Thyroid gland (tissue), 4 donors: ENCODE data around the gene TMEM174. TPM values are rescaled to one million over a fixed set of nuclear protein-coding genes. Genes with fewer than 3 reads are reported as not detected.

Source experiments
- DNase-seq, 2 donors: peaks; one replicate each; pipeline ENCODE4 v3.0.0-alpha.2; 2019
- H3K27ac ChIP-seq, 3 donors: fragments of 200-600 bp; sonication (generic); 1 replicate in 2 of 3; 2 replicates in 1 of 3; pipeline ENCODE4 v1.5.1; 2016 to 2019; ENCODE audit warnings: mild to moderate bottlenecking in 1 of 3, moderate library complexity in 1 of 3
- H3K27me3 ChIP-seq: fragments of 200-600 bp; sonication (generic); one replicate; pipeline ENCODE4 v1.5.1; 2019
- H3K36me3 ChIP-seq, 2 donors: fragments of 200-600 bp; sonication (generic); one replicate each; pipeline ENCODE4 v1.5.1; 2016 to 2019
- H3K4me1 ChIP-seq, 2 donors: fragments of 200-600 bp; sonication (generic); one replicate each; pipeline ENCODE4 v1.5.1; 2017 to 2019
- H3K4me3 ChIP-seq, 3 donors: fragments of 200-600 bp; sonication (generic); replicated peaks in 1 of 3; 1 replicate in 2 of 3; 2 replicates in 1 of 3; pipeline ENCODE4 v1.5.1; 2016; ENCODE audit warnings: mild to moderate bottlenecking in 1 of 3
- H3K9me3 ChIP-seq: fragments of 200-600 bp; sonication (generic); one replicate; pipeline ENCODE4 v1.5.1; 2017
- POLR2A ChIP-seq, 2 donors: fragments of 450-650 bp; IDR thresholded peaks; one replicate each; pipeline ENCODE4 v1.6.1; 2017; ENCODE audit warnings: antibody characterized with exemption in 2 of 2, mild to moderate bottlenecking in 2 of 2, moderate library complexity in 1 of 2
- WGBS, 2 donors: methylation state at CpG; one replicate each; pipeline ENCODE4 v1.1.5; 2017; 5-methylcytosine and 5-hydroxymethylcytosine counted together
- intact Hi-C: fragments of 100-400 bp; cut with DNase I; formaldehyde crosslinking; loops from one replicate; pipeline ENCODE4 v1.15.1; 2023
- total RNA-seq, 4 donors: library from RNA; depleted of rRNA; stranded (reverse); fragments of >200 nt; gene quantifications; one replicate each; pipeline ENCODE4 v1.2.3, GENCODE V29; 2016
- TF ChIP-seq, protein P1 (sequence below), 6 experiments: fragments of 200-600 bp in 3 of 6; fragments of 450-650 bp in 3 of 6; sonication (generic) in 3 of 6; IDR thresholded peaks; one replicate each; pipeline ENCODE4 v1.5.1; 2016 to 2019; ENCODE audit warnings: antibody characterized with exemption in 6 of 6, mild to moderate bottlenecking in 2 of 6, inconsistent platforms in 1 of 6, moderate library complexity in 1 of 6

TMEM174 gene
- total RNA-seq, 4 donors from 2014 or later = 0.22 to 1.5 (median 0.38) TPM; not detected in 1

DNA sequence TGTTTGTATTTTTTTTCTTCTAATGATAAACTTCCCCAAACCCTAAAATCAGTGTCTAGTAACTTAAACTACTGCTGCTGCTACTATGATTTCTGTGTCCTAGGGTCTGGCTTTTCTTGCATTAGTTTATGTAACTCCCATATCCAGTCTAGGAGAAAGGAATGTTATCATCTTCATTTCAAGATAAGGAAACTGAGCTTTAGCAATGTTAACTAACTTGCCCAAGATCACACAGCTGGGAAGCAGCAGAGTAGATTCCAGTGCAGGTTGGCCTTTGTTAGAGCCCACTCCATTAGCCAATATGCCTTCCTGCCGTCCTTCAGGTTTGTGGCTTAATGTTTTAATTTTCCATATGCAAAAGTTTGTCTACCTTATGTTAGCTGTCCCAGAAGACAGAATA lies 42.2 kb upstream of the TMEM174 start:
- no peaks in the 10 kb centered on the region for H3K9me3 ChIP-seq
- H3K27me3 ChIP-seq = no peaks in the 10 kb centered on the region
- TF ChIP-seq, protein P1, sequence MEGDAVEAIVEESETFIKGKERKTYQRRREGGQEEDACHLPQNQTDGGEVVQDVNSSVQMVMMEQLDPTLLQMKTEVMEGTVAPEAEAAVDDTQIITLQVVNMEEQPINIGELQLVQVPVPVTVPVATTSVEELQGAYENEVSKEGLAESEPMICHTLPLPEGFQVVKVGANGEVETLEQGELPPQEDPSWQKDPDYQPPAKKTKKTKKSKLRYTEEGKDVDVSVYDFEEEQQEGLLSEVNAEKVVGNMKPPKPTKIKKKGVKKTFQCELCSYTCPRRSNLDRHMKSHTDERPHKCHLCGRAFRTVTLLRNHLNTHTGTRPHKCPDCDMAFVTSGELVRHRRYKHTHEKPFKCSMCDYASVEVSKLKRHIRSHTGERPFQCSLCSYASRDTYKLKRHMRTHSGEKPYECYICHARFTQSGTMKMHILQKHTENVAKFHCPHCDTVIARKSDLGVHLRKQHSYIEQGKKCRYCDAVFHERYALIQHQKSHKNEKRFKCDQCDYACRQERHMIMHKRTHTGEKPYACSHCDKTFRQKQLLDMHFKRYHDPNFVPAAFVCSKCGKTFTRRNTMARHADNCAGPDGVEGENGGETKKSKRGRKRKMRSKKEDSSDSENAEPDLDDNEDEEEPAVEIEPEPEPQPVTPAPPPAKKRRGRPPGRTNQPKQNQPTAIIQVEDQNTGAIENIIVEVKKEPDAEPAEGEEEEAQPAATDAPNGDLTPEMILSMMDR (IDR thresholded peaks at IDR 0.05) = no peak
- TF ChIP-seq POLR2A (IDR thresholded peaks at IDR 0.05) = no peak
- no peak overlapping the region for H3K4me3 ChIP-seq
- H3K4me1 ChIP-seq = peaks cover 6 to 7% of the 10 kb centered on the region in 2 donors
- 85 to 89% methylated on average over 1 of the region's 1 CpG for WGBS, 2 donors
- peaks cover 0 to 13% of the 10 kb centered on the region in 2 donors for H3K36me3 ChIP-seq
- intact Hi-C loops = no loop called here
- H3K27ac ChIP-seq = no peak overlapping the region
- DNase-seq = no peak

DNA sequence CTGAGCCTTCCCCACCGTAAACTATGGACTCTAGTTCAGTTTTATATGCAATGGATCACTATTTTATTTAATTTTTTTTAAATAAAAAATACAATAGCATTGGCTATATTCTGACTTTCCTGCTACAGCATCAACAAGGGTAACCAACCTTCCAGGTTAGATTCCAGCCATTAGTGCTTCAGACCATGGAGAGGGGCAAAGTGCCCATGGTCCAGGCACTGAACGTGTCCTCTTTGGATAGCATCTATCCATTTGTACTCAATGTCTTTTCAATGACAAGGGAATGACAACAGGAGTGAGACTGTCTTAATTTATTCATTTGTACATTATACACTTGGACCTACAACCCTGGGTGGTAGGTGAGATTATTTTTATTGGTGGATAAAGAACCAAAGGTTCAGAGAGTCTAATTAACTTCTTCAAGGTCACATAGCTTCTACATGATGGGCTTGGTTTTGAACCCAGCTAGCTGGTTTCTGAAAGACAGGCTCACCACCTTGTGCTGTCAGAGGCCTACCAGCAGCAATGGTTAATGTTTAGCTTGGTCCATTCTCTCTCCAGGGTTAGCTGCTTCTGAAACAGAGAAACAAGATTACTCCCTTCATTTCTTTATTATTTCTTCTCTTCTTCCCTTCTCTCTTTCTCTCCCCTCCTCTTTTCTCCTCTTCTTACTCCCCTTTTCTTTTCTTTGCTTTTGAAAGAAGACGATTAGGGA lies 41.1 kb upstream of the TMEM174 start:
- Histone ChIP-seq H3K4me3 (no peak overlapping the region), H3K27ac (no peak overlapping the region), H3K36me3 (peaks cover 0 to 13% of the 10 kb centered on the region in 2 donors), H3K4me1 (peaks cover 12 to 15% of the 10 kb centered on the region in 2 donors), H3K9me3 (no peaks in the 10 kb centered on the region), H3K27me3 (no peaks in the 10 kb centered on the region)
- TF ChIP-seq POLR2A (IDR thresholded peaks at IDR 0.05) = no peak
- TF ChIP-seq, protein P1 (IDR thresholded peaks at IDR 0.05) = no peak
- DNase-seq = no peak
- intact Hi-C loops = no loop called here
- WGBS, 2 donors = 83 to 90% methylated on average over 3 of the region's 3 CpGs

DNA sequence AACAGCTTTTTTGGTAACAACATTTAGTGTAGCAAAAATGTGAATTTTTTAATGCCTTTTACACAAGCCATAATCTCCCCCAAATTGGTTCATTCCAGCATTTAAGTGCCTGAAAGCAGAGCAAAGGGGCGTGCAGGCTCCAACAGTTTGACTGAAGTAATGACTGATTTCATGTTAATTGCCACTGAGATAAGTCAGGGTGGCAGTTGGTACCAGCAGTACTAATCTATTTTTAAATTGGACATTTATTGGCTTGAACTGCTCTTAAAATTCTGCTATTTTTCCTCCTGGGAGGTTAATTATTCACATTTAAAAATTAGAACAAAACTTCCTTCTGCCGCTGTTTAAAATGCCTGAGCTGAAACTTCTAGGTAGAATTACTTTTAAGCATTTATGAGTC lies 40.2 kb upstream of the TMEM174 start:
- no peak for DNase-seq
- no peaks in the 10 kb centered on the region for H3K9me3 ChIP-seq
- TF ChIP-seq, protein P1 (IDR thresholded peaks at IDR 0.05) = no peak
- peaks cover 0 to 13% of the 10 kb centered on the region in 2 donors for H3K36me3 ChIP-seq
- H3K4me1 ChIP-seq = peaks cover 15 to 24% of the 10 kb centered on the region in 2 donors
- WGBS, 2 donors = 92 to 94% methylated on average over 2 of the region's 2 CpGs
- intact Hi-C loops = no loop called here
- no peak overlapping the region for H3K4me3 ChIP-seq
- H3K27ac ChIP-seq = no peak overlapping the region
- H3K27me3 ChIP-seq = no peaks in the 10 kb centered on the region

DNA sequence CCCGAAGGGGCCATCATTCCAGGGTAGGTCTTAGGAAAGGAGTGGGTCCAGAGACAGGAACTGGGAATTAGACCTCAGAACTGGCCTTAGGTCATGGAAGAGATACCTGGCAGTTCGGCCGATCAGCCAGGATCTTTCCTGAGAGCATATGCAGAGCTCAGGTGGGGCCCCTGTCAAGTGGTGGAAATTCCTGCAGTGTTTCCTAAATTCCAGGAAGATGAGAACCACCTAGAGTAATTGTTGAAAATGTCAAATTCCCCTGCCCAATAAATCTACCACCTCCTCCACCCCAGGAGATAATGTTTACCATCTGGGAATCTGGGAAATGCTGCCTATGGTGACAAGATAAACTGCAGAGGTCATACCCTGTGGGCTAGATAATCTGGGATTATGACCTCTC lies 38.0 kb upstream of the TMEM174 start:
- Histone ChIP-seq H3K27me3 (no peaks in the 10 kb centered on the region), H3K4me1 (peaks cover 15 to 26% of the 10 kb centered on the region in 2 donors), H3K27ac (peak overlapping the region; percentile 20 to 76 (median 75)), H3K4me3 (no peak overlapping the region), H3K36me3 (no peaks in the 10 kb centered on the region), H3K9me3 (no peaks in the 10 kb centered on the region)
- intact Hi-C loops = no loop called here
- no peak for DNase-seq
- 96 to 100% methylated on average over 3 of the region's 3 CpGs for WGBS, 2 donors
- TF ChIP-seq, protein P1 (IDR thresholded peaks at IDR 0.05) = no peak
- TF ChIP-seq POLR2A (IDR thresholded peaks at IDR 0.05) = no peak

DNA sequence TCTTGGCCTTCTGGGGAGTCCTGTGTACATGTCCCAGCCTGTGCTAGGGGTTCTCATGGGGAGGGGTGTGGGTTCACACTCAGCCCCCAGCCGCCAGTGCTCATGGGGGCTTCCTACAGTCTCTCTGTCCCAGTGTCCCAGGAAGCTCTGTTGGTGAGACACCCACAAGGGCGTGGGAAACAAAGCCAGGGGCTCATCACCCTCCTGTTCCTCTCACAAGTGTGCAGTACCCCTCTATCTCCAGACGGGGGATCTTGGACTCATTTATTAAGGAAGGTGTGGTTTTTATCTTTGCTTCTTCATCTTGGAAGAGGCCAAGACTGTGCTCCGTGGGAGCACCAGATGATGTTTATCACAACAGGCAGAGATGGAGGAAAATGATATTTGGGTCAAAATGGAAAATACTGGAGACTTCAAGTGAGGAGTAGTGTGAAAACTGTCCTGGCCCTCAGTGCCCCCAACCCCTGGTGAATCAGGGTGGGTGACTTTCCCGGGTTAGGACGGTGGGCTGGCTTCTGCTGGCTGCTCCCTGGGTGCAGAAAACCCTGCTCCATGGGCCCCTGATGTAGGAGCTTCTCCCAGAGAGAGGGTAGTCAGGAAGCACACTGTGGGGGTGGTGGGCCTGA lies 37.5 kb upstream of the TMEM174 start:
- DNase-seq = peak in 1 of 2 donors; percentile 35
- no peak for TF ChIP-seq POLR2A (IDR thresholded peaks at IDR 0.05)
- TF ChIP-seq, protein P1 (IDR thresholded peaks at IDR 0.05) = peak in 3 of 6 experiments; percentile 44 to 56 (median 46)
- H3K27me3 ChIP-seq = no peaks in the 10 kb centered on the region
- H3K4me3 ChIP-seq = no peak overlapping the region
- intact Hi-C loops = no loop called here
- peaks cover 15 to 26% of the 10 kb centered on the region in 2 donors for H3K4me1 ChIP-seq
- no peaks in the 10 kb centered on the region for H3K36me3 ChIP-seq
- 50 to 72% methylated on average over 5 to 6 of the region's 6 CpGs for WGBS, 2 donors
- peak overlapping the region; percentile 20 to 76 (median 75) for H3K27ac ChIP-seq
- H3K9me3 ChIP-seq = no peaks in the 10 kb centered on the region
